Caco-2 (cell line): ENCODE data around the gene HDAC3. TPM values are rescaled to one million over a fixed set of nuclear protein-coding genes. Genes with fewer than 3 reads are reported as not detected.

ENCODE experiments used
- BruUV-seq: library from RNA; stranded (reverse); fragments of 400-500 nt; replicated peaks from 2 replicates; lab custom pipeline; 2021; lab: Mats Ljungman, UMichigan
- CTCF ChIA-PET: fragments of 300-600 bp; sonication (Branson Sonifier 250); formaldehyde crosslinking; loops from one replicate; lab custom pipeline; 2022; ENCODE audit warnings: antibody characterized with exemption; lab: Charles Lee
- POLR2A ChIA-PET: fragments of 300-600 bp; sonication (Branson Sonifier 250); formaldehyde crosslinking; loops from one replicate; lab custom pipeline; 2022; ENCODE audit warnings: antibody characterized with exemption; lab: Charles Lee
- DNase-seq, 2 experiments: peaks; one replicate each; pipeline versions ENCODE4 v3.0.0 to v3.0.0-alpha.2; 2020 to 2022
- H3K27me3 ChIP-seq: replicated peaks from 2 replicates; pipeline ENCODE4 v1.6.0; 2011; ENCODE audit warnings: low read length; ENCODE audit not compliant: control insufficient read depth, insufficient read depth
- H3K36me3 ChIP-seq: 2 replicates; pipeline ENCODE4 v1.5.1; 2011; ENCODE audit warnings: low read length; ENCODE audit not compliant: control insufficient read depth, insufficient read depth
- H3K4me1 ChIP-seq: fragments of 250-450 bp; sonication (Bioruptor Pico); 2 replicates; pipeline ENCODE4 v1.5.1; 2020; ENCODE audit warnings: mild to moderate bottlenecking
- H3K4me3 ChIP-seq: 2 replicates; pipeline ENCODE4 v1.5.1; 2011; ENCODE audit warnings: low read depth, mild to moderate bottlenecking, control low read depth, low read length
- H3K9me3 ChIP-seq: fragments of 250-450 bp; sonication (Bioruptor Pico); 2 replicates; pipeline ENCODE4 v1.5.1; 2020; ENCODE audit warnings: mild to moderate bottlenecking, moderate library complexity
- H3K27ac Mint-ChIP-seq: one replicate; pipeline ENCODE4 v1.8.0; 2022; ENCODE audit warnings: mixed read lengths; ENCODE audit not compliant: unreplicated experiment
- H3K27me3 Mint-ChIP-seq: one replicate; pipeline ENCODE4 v1.8.0; 2022; ENCODE audit warnings: mixed read lengths; ENCODE audit not compliant: insufficient read depth, unreplicated experiment
- H3K36me3 Mint-ChIP-seq: one replicate; pipeline ENCODE4 v1.8.0; 2022; ENCODE audit warnings: mild to moderate bottlenecking, mixed read lengths; ENCODE audit not compliant: insufficient read depth, unreplicated experiment
- H3K4me1 Mint-ChIP-seq: one replicate; pipeline ENCODE4 v1.8.0; 2022; ENCODE audit warnings: low read depth, mixed read lengths; ENCODE audit not compliant: unreplicated experiment
- H3K4me3 Mint-ChIP-seq: one replicate; pipeline ENCODE4 v1.8.0; 2022; ENCODE audit warnings: mild to moderate bottlenecking, moderate library complexity, mixed read lengths; ENCODE audit not compliant: unreplicated experiment
- H3K9me3 Mint-ChIP-seq: one replicate; pipeline ENCODE4 v1.8.0; 2022; ENCODE audit warnings: mixed read lengths; ENCODE audit not compliant: unreplicated experiment
- CTCF ChIP-seq, 2 experiments: fragments of 200-600 bp in 1 of 2; IDR thresholded peaks; 1 replicate in 1 of 2; 2 replicates in 1 of 2; pipeline versions ENCODE4 v1.5.1 to v1.8.0; 2011 to 2022; ENCODE audit warnings: antibody characterized with exemption in 1 of 2, control low read depth in 1 of 2, inconsistent platforms in 1 of 2, low read depth in 1 of 2, low read length in 1 of 2, mild to moderate bottlenecking in 1 of 2, moderate library complexity in 1 of 2; ENCODE audit not compliant: insufficient read depth in 1 of 2, severe bottlenecking in 1 of 2, unreplicated experiment in 1 of 2
- intact Hi-C: fragments of 100-400 bp; cut with micrococcal nuclease; formaldehyde crosslinking; loops from one replicate; pipeline ENCODE4 v1.10.0; 2022; ENCODE audit not compliant: unreplicated experiment
- total RNA-seq: library from RNA; stranded (reverse); gene quantifications from 2 replicates; pipeline ENCODE4 v1.2.3, GENCODE V29; 2022

Gene HDAC3
- total RNA-seq, 1 experiment from 2014 or later = 73.0 TPM

GRCh38 chr5:141657937-141658545, 21.4 kb upstream of the HDAC3 start:
- H3K27ac Mint-ChIP-seq = no peak overlapping the region
- POLR2A ChIA-PET = no interaction called here

GRCh38 chr5:141657404-141657803, 20.8 kb upstream of the HDAC3 start:
- Mint-ChIP-seq H3K27me3 (peaks cover 3% of the 10 kb centered on the region), H3K4me1 (peaks cover 5% of the 10 kb centered on the region), H3K4me3 (no peak overlapping the region), H3K9me3 (no peaks in the 10 kb centered on the region), H3K27ac (no peak overlapping the region), H3K36me3 (no peaks in the 10 kb centered on the region)
- ChIA-PET CTCF (no interaction called here), POLR2A (no interaction called here)
- no peak for DNase-seq
- Histone ChIP-seq H3K9me3 (no peaks in the 10 kb centered on the region), H3K4me1 (no peaks in the 10 kb centered on the region), H3K36me3 (no peaks in the 10 kb centered on the region; the same call in 1 of the 2 replicates), H3K4me3 (no peak overlapping the region), H3K27me3 (no peaks in the 10 kb centered on the region)
- no TSS peak for BruUV-seq
- intact Hi-C loops = no loop called here
- TF ChIP-seq CTCF (IDR thresholded peaks at IDR 0.05; ENCODE audit: insufficient read depth in 1 of 2, low read depth in 1 of 2, low read length in 1 of 2, severe bottlenecking in 1 of 2, unreplicated experiment in 1 of 2) = no peak

More at GRCh38 chr5:141657937-141658545, 21.4 kb upstream of the HDAC3 start:
- no peak overlapping the region for H3K4me3 ChIP-seq
- Mint-ChIP-seq H3K9me3 (no peaks in the 10 kb centered on the region), H3K4me3 (no peak overlapping the region), H3K4me1 (no peaks in the 10 kb centered on the region), H3K27me3 (peaks cover 3% of the 10 kb centered on the region), H3K36me3 (no peaks in the 10 kb centered on the region)
- TF ChIP-seq CTCF (IDR thresholded peaks at IDR 0.05; ENCODE audit: insufficient read depth in 1 of 2, low read depth in 1 of 2, low read length in 1 of 2, severe bottlenecking in 1 of 2, unreplicated experiment in 1 of 2) = no peak
- no peaks in the 10 kb centered on the region for H3K27me3 ChIP-seq
- CTCF ChIA-PET = interaction anchor here (1.1 kb wide), 1 partner anchor 66 kb away, joined by 3 read pairs; no protein-coding TSS in a partner anchor
- H3K9me3 ChIP-seq = no peaks in the 10 kb centered on the region
- no peaks in the 10 kb centered on the region for H3K4me1 ChIP-seq
- intact Hi-C loops = no loop called here
- H3K36me3 ChIP-seq = no peaks in the 10 kb centered on the region; the same call in 1 of the 2 replicates
- no TSS peak for BruUV-seq
- no peak for DNase-seq

DNA sequence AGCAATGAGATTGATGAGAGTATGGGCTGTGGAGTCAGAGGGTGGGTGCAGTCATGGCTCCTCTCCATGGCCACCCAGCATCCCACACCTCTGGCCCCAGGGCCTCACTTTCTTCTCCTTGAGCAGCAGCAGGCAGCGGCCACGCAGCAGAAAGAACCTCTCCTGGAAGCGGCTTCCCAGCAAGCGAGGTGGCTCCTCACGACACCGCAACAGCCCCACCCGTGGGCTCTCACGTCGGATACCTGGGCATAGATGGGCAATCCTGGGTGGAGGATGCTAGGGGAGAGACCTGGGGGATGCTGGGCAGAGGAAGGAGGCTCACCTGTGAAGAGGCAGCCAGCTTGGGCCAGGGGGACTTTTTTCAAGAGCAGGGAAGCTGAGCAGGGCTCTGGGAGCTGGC, 19.7 kb upstream of the HDAC3 start:
- no peak overlapping the region for H3K4me3 Mint-ChIP-seq
- no peak for TF ChIP-seq CTCF (IDR thresholded peaks at IDR 0.05; ENCODE audit: insufficient read depth in 1 of 2, low read depth in 1 of 2, low read length in 1 of 2, severe bottlenecking in 1 of 2, unreplicated experiment in 1 of 2)
- DNase-seq = no peak
- no peaks in the 10 kb centered on the region for H3K27me3 ChIP-seq
- peaks cover 3% of the 10 kb centered on the region for H3K27me3 Mint-ChIP-seq
- H3K36me3 Mint-ChIP-seq = peaks cover 4% of the 10 kb centered on the region
- intact Hi-C loops = no loop called here
- no TSS peak for BruUV-seq
- H3K4me3 ChIP-seq = no peak overlapping the region
- peaks cover 5% of the 10 kb centered on the region for H3K4me1 ChIP-seq
- POLR2A ChIA-PET = no interaction called here
- peaks cover 11% of the 10 kb centered on the region for H3K4me1 Mint-ChIP-seq
- H3K36me3 ChIP-seq = no peaks in the 10 kb centered on the region; the same call in 1 of the 2 replicates
- no peak overlapping the region for H3K27ac Mint-ChIP-seq
- no peaks in the 10 kb centered on the region for H3K9me3 Mint-ChIP-seq
- CTCF ChIA-PET = no interaction called here
- H3K9me3 ChIP-seq = no peaks in the 10 kb centered on the region
